ENCODE results near the gene MESP1.

MESP1 gene

DNA sequence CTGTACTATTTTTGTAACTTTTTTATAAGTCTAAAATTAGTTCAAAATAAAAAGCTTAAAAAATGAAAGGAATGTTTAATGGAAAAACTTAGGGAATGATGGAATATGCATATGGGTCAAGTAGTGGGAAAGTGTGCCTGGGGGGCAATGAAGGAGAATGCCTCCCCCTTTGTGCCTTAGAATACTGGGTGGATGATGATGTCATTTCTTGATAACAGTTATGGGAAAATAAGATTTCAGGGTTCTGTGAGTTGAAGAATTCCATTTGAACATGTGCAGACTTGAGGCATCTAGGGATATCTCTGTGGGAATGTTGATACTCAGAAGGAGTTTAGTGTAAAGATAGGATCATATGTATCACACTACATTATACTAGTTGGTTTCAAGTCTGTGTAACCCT, 46.6 kb downstream of the MESP1 start:
- DNase-seq = no peak
